IMR-90 (cell line): ENCODE data around the gene NNMT.

Experiments
- CEBPB ChIP-seq: IDR thresholded peaks from 2 replicates; pipeline ENCODE4 v1.6.1; 2012; ENCODE audit warnings: low read depth, low read length, improper control_type of control experiment
- POLR2A ChIP-seq: IDR thresholded peaks from 2 replicates; pipeline ENCODE4 v1.6.1; 2012; ENCODE audit warnings: mild to moderate bottlenecking, low read depth, low read length
- RAD21 ChIP-seq: IDR thresholded peaks from 2 replicates; pipeline ENCODE4 v1.6.1; 2012; ENCODE audit warnings: low read length, improper control_type of control experiment
- SMC3 ChIP-seq: fragments of 150-350 bp; IDR thresholded peaks from 2 replicates; pipeline ENCODE4 v1.6.1; 2016; ENCODE audit warnings: low read depth, mild to moderate bottlenecking, antibody characterized with exemption, low read length, moderate library complexity
- TF ChIP-seq, protein P1 (sequence below): conservative IDR thresholded peaks from 2 replicates; pipeline ENCODE4 v1.5.1; 2012; ENCODE audit warnings: mild to moderate bottlenecking, low read depth, low read length, improper control_type of control experiment

DNA sequence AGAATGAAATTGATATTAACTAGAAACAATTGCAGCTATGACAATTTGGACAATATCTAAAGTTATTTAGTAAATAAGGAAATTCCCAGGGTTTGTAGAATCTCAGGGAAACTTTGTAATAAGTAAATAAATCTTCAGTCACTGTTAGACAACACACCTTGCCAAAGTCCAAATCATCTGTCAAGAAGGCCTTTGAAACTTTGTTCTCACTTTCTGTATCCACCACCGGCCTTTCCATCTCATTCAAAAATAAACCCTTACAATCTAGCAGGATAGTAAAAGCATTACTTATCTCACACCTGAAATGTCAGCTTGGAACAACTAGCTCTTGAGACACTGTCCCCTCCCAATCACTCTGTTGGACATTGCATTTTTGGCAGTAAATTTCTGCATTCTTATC lies 7.9 kb downstream of the NNMT start:
- TF ChIP-seq, protein P1, sequence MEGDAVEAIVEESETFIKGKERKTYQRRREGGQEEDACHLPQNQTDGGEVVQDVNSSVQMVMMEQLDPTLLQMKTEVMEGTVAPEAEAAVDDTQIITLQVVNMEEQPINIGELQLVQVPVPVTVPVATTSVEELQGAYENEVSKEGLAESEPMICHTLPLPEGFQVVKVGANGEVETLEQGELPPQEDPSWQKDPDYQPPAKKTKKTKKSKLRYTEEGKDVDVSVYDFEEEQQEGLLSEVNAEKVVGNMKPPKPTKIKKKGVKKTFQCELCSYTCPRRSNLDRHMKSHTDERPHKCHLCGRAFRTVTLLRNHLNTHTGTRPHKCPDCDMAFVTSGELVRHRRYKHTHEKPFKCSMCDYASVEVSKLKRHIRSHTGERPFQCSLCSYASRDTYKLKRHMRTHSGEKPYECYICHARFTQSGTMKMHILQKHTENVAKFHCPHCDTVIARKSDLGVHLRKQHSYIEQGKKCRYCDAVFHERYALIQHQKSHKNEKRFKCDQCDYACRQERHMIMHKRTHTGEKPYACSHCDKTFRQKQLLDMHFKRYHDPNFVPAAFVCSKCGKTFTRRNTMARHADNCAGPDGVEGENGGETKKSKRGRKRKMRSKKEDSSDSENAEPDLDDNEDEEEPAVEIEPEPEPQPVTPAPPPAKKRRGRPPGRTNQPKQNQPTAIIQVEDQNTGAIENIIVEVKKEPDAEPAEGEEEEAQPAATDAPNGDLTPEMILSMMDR: no peak
- TF ChIP-seq CEBPB (no peak), POLR2A (no peak), RAD21 (no peak), SMC3 (no peak)
